Tibial nerve (tissue), 4 donors: ENCODE measurements around the gene ANKAR.

Experiments used
- EP300 ChIP-seq, 2 donors: sonication (generic); formaldehyde crosslinking; IDR thresholded peaks; one replicate each; pipeline ENCODE4 v1.6.1; 2017; ENCODE audit warnings: antibody characterized with exemption in 2 of 2, mild to moderate bottlenecking in 1 of 2
- POLR2A ChIP-seq, 2 donors: fragments of 450-650 bp; IDR thresholded peaks; one replicate each; pipeline ENCODE4 v1.6.1; 2017; ENCODE audit warnings: antibody characterized with exemption in 2 of 2, mild to moderate bottlenecking in 2 of 2, moderate library complexity in 2 of 2
- TF ChIP-seq, protein P1 (sequence below), 5 experiments: fragments of 200-600 bp in 3 of 5; fragments of 450-650 bp in 2 of 5; sonication (generic) in 3 of 5; IDR thresholded peaks; one replicate each; pipeline ENCODE4 v1.5.1; 2016 to 2019; ENCODE audit warnings: antibody characterized with exemption in 5 of 5, mild to moderate bottlenecking in 3 of 5, moderate library complexity in 2 of 5

DNA sequence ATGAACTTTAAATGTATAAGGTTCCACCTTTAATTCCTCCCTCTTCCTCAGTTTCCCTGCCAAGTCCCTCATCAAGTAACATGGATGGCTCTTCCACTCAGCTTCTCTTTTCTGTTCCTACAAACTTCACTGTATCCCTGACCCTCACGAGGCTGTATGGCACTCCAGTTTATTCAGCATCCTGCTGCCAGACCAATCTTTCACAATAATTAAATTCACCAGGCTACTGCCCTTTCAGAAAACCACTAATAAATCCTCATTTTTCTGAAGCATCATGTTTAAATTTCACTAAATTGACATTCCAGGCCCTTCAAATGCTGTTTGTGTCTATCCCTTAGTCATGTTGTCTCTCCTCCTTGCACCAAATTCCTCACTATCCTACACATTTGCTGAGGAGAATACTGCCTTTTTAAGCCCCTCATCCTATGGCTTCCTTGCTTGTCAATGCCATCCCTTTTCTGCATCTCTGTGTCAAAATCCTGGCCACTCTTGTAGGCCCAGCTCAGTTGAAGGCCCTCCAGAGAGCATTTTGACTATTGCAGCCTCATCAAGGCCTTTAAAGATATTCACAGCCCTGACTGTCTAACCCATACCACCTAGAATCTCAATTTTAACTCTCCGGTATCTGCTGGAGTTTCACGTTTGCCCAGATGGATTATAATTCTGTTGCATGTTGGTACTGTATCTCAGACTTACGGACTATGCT is 36.0 kb upstream of the ANKAR start:
- TF ChIP-seq, protein P1, sequence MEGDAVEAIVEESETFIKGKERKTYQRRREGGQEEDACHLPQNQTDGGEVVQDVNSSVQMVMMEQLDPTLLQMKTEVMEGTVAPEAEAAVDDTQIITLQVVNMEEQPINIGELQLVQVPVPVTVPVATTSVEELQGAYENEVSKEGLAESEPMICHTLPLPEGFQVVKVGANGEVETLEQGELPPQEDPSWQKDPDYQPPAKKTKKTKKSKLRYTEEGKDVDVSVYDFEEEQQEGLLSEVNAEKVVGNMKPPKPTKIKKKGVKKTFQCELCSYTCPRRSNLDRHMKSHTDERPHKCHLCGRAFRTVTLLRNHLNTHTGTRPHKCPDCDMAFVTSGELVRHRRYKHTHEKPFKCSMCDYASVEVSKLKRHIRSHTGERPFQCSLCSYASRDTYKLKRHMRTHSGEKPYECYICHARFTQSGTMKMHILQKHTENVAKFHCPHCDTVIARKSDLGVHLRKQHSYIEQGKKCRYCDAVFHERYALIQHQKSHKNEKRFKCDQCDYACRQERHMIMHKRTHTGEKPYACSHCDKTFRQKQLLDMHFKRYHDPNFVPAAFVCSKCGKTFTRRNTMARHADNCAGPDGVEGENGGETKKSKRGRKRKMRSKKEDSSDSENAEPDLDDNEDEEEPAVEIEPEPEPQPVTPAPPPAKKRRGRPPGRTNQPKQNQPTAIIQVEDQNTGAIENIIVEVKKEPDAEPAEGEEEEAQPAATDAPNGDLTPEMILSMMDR (IDR thresholded peaks at IDR 0.05) = no peak
- TF ChIP-seq POLR2A (IDR thresholded peaks at IDR 0.05) (no peak), EP300 (IDR thresholded peaks at IDR 0.05) (no peak)
